ENCODE data around the gene CXCL3. TPM values are rescaled to one million over a fixed set of nuclear protein-coding genes. Genes with fewer than 3 reads are reported as not detected.

The CXCL3 gene
- total RNA-seq, 4 donors from 2014 or later, result 1.5 TPM; not detected in 3

DNA sequence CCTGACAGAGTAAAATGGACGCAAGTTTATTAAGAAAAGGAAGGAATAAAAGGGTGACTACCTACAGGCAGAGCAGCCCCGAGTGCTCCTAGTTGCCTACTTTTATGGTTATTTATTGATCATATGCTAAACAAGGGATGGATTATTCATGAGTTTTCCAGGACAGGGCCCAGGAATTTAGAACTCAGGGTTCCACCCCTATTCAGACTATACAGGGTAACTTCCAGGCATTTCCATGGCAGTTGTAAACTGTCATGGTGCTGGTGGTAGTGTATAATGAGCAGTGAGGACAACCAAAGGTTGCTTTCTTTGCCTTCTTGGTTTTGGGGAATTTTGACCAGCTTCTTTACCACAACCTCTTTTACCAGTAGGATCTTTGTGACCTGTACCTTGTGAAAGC is 27.7 kb upstream of the CXCL3 start:
- no peak for TF ChIP-seq EP300 (IDR thresholded peaks at IDR 0.05)
- TF ChIP-seq, protein P1, sequence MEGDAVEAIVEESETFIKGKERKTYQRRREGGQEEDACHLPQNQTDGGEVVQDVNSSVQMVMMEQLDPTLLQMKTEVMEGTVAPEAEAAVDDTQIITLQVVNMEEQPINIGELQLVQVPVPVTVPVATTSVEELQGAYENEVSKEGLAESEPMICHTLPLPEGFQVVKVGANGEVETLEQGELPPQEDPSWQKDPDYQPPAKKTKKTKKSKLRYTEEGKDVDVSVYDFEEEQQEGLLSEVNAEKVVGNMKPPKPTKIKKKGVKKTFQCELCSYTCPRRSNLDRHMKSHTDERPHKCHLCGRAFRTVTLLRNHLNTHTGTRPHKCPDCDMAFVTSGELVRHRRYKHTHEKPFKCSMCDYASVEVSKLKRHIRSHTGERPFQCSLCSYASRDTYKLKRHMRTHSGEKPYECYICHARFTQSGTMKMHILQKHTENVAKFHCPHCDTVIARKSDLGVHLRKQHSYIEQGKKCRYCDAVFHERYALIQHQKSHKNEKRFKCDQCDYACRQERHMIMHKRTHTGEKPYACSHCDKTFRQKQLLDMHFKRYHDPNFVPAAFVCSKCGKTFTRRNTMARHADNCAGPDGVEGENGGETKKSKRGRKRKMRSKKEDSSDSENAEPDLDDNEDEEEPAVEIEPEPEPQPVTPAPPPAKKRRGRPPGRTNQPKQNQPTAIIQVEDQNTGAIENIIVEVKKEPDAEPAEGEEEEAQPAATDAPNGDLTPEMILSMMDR (IDR thresholded peaks at IDR 0.05), result no peak
- TF ChIP-seq POLR2A (IDR thresholded peaks at IDR 0.05), result no peak
- Histone ChIP-seq H3K4me3 (no peak overlapping the region), H3K9me3 (peaks cover 0 to 5% (median 2%) of the 10 kb centered on the region in 4 donors), H3K36me3 (no peaks in the 10 kb centered on the region), H3K27ac (no peak overlapping the region), H3K27me3 (no peaks in the 10 kb centered on the region), H3K4me1 (no peaks in the 10 kb centered on the region)
- no peak for DNase-seq (ENCODE audit: low spot score in 2 of 2)
- 77 to 92% methylated on average over 2 of the region's 2 CpGs for WGBS, 2 donors

DNA sequence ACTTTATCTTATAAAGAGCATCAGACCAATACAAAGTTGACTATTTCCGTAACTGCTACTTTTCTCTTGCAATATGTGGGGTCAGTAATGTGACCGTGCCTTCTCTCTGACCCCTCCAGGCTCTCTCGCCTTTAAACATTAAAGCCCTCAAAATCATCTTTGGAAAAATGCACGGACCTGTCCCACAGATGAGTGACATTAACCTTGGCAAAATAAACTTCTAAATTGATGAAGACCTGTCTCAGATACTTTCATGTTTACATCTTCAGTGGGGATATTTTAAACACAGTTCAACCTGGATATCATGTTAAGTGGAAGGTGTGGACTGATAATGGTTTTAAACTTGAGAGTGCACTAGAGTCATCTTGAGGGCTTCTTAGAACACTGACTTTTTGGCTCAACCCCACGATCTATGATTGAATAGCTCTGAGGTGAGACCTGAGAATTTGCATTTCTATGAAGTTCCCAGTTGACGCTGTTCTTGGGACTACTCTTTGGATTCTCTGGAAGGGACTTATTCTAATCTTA is 26.7 kb upstream of the CXCL3 start:
- H3K9me3 ChIP-seq, result peaks cover 0 to 5% (median 2%) of the 10 kb centered on the region in 4 donors
- TF ChIP-seq EP300 (IDR thresholded peaks at IDR 0.05) (no peak), POLR2A (IDR thresholded peaks at IDR 0.05) (no peak)
- TF ChIP-seq, protein P1 (IDR thresholded peaks at IDR 0.05), result no peak
- no peak overlapping the region for H3K4me3 ChIP-seq
- no peaks in the 10 kb centered on the region for H3K36me3 ChIP-seq
- H3K27me3 ChIP-seq, result no peaks in the 10 kb centered on the region
- WGBS, 2 donors, result 79 to 81% methylated on average over 6 of the region's 6 CpGs
- no peaks in the 10 kb centered on the region for H3K4me1 ChIP-seq
- H3K27ac ChIP-seq, result no peak overlapping the region
- no peak for DNase-seq (ENCODE audit: low spot score in 2 of 2)

DNA sequence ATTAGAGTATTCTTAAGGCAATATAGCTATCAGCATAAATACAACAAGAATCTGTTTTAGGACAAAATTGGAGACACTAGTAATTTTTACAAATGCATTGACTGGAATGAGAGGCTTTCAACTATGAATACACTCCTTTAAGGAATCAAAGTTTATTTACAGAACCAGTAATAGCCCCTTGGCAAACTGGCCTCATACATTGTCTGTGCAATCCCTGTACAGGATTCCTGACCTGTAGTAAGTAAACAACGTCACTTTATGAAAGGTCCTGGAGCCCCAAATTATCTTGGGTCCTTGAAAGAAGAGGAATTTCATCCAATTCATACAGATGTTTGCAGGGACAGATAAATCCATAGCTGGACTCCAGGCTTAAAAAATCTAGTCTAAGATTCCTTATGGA is 25.4 kb upstream of the CXCL3 start:
- no peaks in the 10 kb centered on the region for H3K27me3 ChIP-seq
- no peak overlapping the region for H3K27ac ChIP-seq
- no peaks in the 10 kb centered on the region for H3K9me3 ChIP-seq
- DNase-seq (ENCODE audit: low spot score in 2 of 2), result no peak
- no peak overlapping the region for H3K4me3 ChIP-seq
- 25 to 52% methylated on average over 1 of the region's 1 CpG for WGBS, 2 donors
- TF ChIP-seq, protein P1 (IDR thresholded peaks at IDR 0.05), result no peak
- TF ChIP-seq EP300 (IDR thresholded peaks at IDR 0.05) (no peak), POLR2A (IDR thresholded peaks at IDR 0.05) (no peak)
- no peaks in the 10 kb centered on the region for H3K36me3 ChIP-seq
- H3K4me1 ChIP-seq, result no peaks in the 10 kb centered on the region

DNA sequence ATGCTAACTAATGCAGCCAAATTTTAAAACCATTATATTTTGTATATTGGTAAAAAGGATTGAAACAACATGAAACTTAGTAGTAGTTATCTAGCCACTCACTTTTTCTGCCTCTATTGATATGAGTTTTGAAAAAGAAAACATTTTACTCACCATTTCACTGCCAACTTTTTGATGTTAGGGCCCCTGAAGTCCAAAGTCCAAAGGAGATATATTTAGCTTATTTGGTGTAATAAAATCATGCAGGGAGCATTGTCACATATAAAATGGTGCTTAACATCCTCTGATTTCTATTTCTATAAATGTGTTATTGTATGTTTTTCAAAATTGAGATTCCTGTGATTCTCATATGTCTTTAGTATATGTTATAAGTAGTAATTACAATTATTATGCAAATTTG is 24.5 kb upstream of the CXCL3 start:
- Histone ChIP-seq H3K27me3 (no peaks in the 10 kb centered on the region), H3K4me3 (no peak overlapping the region), H3K27ac (no peak overlapping the region), H3K9me3 (no peaks in the 10 kb centered on the region), H3K4me1 (no peaks in the 10 kb centered on the region), H3K36me3 (no peaks in the 10 kb centered on the region)
- no peak for DNase-seq (ENCODE audit: low spot score in 2 of 2)
- TF ChIP-seq EP300 (IDR thresholded peaks at IDR 0.05) (no peak), POLR2A (IDR thresholded peaks at IDR 0.05) (no peak)
- TF ChIP-seq, protein P1 (IDR thresholded peaks at IDR 0.05), result no peak

DNA sequence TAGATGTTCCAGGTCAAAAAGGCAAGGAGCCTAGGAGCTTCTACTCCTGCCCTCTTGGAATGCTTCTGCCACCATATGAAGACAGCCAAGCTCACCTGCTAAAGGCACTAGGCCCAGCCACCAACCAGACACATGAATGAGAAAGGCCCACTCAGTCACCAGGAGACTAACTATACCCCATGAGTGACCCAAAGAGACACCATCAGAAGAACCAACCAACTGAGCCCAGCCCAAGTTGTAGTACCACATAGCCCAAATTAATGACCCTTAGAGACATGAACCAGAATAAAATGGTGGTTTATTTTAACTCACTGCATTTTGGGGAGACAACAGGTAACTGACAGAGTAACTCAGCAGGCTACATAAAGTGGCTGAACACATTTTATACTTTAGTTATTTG is 22.9 kb upstream of the CXCL3 start:
- Histone ChIP-seq H3K27ac (no peak overlapping the region), H3K4me1 (no peaks in the 10 kb centered on the region), H3K36me3 (no peaks in the 10 kb centered on the region), H3K4me3 (no peak overlapping the region), H3K27me3 (no peaks in the 10 kb centered on the region), H3K9me3 (no peaks in the 10 kb centered on the region)
- no peak for TF ChIP-seq EP300 (IDR thresholded peaks at IDR 0.05)
- TF ChIP-seq, protein P1 (IDR thresholded peaks at IDR 0.05), result no peak
- no peak for TF ChIP-seq POLR2A (IDR thresholded peaks at IDR 0.05)
- no peak for DNase-seq (ENCODE audit: low spot score in 2 of 2)

Data from tibial nerve (tissue), 4 donors.